Measurements from ENCODE around the gene PTPRE.

PTPRE gene

DNA sequence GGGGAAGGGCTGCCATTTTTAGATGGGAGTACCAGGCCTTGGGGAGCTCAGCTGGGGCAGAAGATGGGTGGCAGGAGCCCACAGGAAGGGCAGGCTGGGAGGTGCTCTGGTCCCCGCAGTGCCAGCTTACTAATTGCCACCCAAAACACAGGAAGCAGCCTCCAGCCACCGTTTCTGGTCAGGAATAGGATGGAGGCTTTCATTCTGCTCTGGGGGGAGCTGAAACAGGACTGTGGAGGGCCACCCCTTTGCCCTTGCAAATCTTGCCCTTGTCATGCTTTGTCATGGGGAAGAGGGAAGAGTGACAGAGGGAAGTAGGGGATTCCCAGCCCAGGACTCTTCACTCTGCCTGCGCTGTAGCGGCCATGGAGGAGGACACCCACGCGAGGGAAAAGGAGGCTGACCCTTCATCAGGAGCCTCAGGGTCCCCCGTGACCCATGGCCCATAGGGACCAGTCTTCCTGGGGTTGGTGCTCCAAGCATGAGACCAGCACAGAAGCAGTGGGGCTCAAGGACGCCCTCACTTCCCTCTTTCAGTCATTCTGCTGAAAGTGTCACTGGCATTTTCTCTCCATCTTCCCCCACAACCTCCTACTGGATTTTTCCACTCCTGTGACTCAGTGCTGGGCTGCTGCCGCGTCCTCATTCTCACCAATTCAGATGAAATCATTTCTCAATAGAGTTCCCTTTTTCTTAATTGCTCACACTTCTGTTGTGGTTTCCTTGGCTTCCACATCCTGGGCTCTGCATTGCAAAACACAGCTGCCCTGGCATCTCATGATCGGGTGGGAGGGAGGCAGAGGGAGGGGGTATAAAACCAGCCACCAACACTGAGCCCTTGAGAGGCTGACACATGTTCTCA lies 157.4 kb downstream of the PTPRE start:
- DNase-seq, result peak; percentile 89

DNA sequence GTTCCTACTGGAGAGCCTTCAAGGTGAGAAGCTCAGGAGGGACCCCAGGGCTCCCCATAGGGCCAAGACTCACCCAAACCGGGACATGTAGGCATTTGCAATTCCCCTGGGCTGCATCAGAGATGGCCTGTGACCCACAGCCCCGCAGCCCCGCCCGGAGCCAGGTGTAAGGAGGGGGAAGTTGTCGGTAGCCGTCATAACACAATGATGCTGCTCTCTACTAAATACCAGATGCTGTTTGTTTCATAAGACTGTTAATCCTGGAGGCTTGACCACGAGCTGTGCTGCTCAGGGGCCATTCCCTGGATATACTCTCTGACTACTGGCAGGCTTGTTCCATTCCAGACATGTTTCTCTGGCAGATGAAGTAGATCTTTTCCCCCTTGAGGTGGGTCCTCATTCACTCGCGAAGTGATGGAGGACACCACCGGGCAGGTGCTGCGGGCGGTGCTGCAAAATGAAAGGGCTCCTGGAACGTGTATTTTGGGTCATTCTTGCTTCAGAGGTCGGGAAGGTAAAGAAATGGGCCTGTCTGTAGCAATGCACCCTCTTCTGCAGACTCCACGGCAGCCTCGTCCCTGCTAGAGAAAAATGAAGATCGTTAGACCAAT lies 158.2 kb downstream of the PTPRE start:
- no peak for DNase-seq

DNA sequence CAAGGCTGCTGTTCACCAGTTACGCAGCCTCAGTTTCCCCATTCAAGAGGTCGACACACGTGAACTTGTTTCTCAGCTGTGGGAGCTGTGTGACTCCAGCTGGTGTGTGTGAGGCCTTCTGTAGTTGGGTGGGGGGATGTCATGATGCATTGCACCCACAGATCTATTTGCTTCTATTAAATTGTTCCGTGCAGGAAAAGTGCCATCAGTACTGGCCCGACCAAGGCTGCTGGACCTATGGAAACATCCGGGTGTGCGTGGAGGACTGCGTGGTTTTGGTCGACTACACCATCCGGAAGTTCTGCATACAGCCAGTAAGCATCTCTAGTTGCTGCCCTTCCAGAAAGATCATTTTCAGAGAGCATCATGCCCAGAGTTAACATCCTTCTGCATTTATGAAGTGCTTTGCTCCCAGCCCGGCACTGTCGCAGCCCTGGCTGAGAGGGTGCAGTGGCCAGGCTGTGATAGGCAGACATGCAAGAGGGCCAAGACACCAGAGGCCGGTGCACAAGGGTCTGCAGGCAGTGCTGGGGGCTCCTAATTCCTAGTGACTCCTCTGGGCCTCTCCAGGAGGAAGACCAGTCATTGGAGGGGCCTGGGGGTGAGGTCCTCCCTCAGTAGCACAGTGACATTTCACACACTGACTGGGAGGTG lies 159.1 kb downstream of the PTPRE start:
- DNase-seq, result no peak

DNA sequence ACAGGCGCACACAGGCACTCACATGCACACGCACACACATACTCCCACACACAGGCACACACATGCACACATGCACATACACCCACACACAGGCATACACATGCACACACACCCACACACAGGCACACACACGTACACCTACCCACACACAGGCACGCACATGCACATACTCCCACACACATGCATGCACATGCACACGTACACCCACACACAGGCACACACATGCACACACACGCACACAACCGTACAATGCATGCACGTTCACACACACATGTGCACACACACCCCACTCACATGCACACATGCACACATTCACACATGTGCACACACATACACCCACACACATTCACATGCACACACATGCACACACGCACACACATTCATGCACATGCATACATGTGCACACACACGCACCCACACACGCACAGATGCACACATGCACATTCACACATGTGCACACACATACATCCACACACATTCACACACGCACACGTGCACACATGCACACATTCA lies 160.0 kb downstream of the PTPRE start:
- no peak for DNase-seq

DNA sequence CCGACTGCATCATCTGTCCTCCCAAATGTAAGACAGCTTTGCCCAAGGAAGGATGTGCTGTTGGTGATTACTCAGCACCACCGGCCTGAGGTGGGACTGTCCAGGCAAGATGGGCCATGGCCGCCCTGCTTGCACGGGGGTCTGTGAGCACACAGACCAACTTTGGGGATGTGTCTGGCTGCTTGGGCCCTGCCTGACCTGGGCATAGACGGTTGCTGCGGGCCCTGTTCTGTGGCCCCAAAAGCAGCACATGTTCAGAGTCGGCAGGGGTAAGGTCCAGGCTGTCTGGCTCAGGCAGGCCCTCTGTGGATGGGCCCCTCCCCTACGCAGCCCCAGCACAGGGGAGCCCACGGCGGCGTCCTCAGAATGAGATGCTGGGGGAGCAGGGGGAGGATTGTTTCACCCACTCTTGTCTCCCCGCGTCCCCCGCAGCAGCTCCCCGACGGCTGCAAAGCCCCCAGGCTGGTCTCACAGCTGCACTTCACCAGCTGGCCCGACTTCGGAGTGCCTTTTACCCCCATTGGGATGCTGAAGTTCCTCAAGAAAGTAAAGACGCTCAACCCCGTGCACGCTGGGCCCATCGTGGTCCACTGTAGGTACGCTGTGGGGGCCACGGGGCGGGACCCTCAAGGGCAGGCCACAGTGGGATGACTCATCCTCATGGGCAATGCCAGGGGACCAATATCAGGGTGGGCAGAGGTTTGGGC lies 160.9 kb downstream of the PTPRE start:
- DNase-seq, result no peak

DNA sequence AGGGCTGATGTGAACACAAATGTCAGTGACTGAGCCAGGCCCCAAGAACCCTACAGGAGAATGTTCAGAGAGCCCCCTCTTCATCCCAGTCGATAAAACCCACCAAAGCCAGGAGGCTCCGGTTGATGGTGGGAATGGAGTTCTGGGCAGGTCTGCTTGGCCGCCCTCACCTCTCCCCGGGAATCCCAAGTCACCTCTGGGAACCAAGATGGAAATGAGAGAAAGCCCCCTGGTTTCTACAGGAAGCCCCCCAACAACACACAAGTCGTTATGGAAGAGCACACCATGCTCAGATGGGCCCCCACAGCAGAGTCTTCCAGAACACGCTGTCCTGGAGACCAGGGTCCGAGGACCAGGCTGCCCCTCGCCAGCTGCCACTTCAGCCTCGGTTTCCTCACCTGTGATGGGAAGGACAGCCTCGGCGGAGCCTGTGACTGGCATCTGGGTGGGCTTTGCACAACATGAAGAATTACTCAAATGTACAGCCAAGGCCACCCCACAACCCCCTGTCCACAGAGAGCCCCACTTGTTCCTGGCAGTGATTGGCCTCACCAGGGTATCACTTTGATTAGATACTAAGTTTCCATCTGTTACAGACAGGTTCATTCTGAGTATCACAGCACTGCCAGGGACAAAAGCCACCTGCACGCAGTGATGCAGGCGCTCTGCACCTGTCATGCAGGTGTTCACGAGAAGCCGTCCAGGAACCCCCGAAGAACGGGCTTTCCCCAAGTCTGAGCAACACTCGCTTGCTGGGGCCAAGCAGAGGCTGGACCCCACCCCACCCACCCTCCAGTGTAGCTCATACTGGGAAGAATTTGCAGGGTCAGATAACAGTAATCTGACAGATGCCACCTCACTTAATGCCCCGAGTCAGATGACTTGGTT lies 161.7 kb downstream of the PTPRE start:
- no peak for DNase-seq

DNA sequence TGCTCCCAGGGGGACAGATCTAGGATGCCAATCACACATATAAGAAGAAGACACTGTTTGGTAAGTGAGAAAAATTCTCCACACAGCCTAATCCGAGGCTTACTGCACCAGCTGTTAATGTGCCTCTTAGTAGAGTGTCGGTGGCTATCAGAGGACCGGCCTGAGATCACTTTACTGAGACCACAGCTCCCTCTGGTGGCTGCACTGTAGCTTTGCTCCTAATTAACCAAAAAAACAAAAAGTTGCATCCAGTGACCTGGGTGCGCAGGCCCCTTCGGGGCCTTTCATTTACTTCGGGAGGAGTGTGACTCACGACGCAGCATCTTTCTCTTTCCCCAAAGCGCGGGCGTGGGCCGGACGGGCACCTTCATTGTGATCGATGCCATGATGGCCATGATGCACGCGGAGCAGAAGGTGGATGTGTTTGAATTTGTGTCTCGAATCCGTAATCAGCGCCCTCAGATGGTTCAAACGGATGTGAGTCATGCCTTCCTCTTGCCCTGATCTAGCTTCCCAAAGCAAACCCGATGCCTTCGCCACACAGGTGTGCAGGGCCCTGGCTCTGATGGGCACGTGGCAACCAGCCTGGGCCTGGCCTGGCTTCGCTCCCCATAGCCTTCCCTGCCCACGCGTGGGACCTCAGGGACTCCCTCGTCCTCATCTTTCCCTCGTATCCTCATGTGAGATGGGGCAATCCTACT lies 162.6 kb downstream of the PTPRE start:
- DNase-seq, result peak; percentile 76

DNA sequence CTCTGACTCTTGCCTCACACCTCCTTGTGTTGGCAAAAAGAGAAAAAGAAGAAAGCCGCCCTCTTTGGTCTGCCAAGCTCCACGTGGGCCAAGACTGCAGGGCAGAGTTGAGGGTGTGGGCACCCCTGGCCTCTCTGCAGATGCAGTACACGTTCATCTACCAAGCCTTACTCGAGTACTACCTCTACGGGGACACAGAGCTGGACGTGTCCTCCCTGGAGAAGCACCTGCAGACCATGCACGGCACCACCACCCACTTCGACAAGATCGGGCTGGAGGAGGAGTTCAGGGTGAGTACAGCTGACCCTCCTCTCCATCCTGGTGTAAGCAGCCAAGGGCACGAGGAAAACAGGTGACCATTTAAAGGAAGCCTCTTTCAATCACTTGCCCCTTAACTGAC lies 163.3 kb downstream of the PTPRE start:
- no peak for DNase-seq

DNA sequence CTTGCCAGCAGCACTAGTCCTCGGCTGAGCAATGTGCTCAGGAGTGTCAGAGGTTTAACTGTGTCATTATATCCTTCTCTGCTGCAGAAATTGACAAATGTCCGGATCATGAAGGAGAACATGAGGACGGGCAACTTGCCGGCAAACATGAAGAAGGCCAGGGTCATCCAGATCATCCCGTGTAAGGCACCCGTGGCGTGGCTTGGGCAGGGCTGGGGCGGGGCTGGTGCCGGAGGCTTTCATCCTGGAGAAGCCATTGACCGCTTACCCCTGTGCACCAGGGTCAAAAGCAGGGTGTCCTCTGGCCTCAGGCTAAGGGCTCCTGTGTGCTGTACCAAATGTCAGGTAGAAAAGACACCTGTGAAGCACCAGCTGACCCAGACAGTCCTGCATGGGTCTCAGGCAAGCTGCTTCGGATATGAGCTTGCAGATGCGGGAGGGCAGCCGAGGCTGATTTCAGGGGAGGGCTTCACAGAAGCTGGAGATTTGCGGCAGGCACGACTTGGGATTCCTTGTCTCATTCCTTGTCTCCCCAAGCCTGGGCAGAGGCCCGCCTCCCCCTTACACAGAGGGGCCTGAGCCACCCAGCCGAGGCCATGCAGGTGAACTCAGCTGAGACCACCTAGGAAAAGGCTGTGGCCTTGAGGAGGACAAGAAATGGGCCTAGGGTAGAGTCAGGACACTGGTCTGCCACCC lies 164.0 kb downstream of the PTPRE start:
- DNase-seq, result no peak

DNA sequence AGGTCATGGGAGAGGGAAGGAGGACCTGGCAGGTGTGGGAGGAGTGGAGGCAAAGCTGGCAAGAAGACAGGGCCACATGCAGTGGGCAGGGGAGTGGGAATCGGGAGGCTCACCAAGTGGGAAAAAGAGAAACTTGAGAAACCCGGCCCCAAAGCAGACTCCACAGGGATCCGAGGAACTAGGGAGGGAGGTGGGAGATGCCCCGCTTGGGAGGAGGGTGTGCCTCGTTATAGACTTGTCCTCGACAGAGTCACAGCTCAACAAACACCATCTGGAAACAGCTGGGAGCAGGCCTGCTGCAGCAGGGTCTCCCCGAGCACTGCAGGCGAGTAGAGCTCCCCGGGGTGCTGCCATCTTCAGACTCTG lies 164.5 kb downstream of the PTPRE start:
- DNase-seq, result no peak

DNA sequence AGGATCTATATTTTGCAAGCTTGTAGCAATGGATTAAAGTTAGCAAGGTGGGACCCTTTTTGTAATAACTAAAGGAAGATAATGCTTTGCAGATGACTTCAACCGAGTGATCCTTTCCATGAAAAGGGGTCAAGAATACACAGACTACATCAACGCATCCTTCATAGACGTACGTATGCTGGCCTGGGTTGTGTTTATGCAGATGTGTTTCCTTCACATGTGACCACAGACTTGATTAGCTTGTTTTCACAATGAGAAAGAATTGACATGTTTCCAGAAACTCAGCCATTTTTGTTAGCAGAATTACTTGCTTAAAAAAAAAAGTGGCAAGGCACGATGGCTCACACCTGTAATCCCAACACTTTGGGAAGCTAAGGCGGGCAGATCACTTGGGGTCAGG lies 165.1 kb downstream of the PTPRE start:
- no peak for DNase-seq

DNA sequence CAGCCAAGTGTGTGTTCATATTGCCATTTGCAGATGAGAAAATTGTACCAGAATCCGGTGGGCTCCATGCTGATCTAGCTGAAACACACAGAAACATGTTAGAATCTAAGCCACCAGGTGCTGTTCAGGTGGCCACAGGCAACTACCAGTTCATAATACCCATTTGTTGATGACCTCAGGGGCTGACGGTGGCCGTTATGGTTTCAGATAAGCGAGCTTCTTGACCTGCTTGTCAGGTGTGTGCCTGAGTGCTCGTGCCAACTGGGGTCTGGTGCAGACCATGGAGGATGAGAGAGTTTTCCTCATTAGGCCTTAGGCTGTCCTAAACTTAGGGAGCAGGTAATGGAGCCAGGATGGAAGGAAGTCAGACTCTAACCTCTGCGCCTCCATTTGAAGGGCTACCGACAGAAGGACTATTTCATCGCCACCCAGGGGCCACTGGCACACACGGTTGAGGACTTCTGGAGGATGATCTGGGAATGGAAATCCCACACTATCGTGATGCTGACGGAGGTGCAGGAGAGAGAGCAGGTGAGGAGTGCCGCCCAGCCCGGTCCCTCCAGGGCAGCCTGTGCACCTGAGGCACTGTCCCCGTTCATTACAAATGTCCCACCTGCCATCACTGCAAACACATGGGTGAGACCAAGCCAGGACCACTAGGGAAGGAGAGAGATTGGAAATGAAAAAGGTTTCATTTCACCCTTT lies 166.2 kb downstream of the PTPRE start:
- DNase-seq, result no peak

DNA sequence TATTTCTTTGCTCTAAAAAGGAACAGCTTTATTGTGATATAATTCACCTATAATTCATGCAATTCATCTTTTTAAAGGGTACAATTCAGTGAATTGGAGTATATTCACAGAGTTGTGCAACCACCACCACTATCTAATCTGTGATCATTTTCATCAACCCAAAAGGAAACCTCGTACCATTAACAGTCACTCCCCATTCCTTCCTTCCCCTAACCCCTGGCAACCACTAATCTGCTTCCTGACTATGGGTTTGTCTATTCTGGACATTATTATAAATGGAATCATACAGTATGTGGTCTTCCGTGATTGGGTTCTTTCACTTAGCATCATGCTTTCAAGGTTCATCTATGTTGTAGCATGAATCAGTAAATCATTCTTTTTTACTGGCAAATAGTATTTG lies 167.0 kb downstream of the PTPRE start:
- DNase-seq, result no peak

DNA sequence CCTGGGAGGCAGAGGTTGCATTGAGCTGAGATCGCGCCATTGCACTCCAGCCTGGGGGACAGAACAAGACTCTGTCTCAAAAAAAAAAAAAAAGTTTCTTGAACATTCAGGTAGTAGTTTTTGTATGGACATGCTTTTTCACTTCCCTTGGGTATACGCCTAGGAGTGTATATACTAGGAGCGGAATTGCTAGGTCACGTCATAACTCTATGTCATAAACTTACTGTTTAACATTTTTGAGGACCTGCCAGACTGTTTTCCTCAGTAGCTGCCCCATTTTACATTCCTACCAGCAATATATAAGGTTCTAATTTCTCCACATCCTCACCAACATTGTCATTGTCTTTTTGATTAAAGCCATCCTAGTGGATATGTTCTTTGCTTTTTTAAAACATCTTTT lies 167.7 kb downstream of the PTPRE start:
- DNase-seq, result no peak

DNA sequence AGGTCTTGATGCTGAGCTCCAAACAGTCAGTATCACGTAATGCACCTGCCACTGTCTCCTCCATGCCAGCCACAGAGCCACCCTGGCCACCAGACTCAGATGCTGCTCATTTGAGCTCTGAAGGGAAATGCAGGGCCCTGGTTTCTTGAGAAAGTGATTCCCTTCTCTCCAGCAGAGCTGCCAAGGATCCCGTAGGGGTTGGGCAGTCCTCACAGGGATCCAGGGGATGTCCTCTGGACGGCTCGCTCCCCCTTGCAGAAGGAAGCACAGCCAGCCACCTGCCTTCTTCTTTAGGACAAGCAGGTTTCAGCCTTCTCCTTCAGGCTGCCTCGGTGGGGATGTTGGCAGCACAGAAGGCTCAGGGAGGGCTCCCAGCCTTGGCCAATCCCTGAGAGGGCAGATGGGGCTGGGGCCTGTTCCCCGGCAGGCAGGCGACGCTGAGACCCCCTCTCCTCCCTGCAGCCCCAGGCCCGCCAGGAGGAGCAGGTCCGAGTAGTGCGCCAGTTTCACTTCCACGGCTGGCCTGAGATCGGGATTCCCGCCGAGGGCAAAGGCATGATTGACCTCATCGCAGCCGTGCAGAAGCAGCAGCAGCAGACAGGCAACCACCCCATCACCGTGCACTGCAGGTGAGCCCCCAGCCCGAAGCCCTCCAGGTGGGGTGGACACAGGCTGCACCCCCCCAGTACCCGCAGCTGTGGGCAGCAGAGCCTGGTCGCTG lies 170.4 kb downstream of the PTPRE start:
- DNase-seq, result no peak

DNA sequence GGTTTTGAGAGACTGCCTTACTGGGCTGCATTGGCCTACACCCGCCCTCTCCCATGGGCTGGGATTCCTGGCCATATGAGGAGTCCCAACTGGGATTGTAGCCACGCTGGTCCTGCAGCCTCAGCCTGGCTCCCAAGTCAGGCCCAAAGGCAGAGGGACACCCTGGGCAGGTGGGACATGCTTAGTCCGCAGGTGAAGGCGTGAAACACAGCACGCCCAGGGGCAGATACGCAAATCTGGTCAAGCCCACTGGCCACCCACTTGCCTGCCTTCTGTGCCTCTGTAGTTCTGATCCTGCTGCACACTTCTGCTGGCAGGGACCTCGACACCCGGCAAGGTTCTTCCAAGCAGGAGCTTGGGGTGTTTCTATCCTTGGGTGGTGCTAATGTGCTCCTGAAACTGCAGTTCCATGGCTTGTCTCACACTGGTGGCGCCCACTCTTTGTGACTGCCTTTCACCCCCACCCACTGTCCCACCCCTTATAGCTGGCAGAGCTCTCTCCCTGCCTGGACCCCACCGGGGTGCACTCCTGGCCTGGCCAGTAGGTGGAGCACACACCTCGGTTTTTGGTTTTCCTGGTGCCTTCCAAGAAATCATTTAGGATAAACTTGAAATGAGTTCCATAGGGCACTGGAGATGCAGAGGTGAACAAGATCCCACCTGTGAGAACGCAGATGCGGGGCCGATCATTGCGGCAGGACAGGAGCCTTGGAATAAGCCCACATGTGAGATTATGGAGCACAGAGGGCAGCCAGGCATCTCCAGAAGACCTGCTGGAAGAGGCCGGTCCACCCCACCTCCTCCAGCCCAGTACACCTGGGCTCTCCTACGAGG lies 171.4 kb downstream of the PTPRE start:
- DNase-seq, result no peak

DNA sequence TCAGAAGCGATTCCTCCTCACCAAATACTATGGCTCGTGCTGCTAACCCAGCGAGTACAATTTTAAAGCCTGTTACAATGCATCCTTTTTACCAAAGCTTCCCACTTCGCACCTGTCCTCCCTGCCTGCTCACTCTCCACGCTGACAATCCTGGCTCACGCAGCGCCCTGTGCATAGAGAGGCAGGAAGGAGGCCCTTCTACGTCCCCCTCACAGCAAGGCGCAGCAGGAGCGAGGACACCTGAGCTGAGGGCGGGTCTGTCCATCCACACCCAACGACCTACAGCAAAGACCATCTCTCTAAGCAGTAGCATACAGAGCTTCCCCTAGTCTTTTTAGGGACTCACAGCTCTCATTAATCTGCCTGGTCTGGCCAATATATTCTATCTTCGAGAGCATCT lies 173.3 kb downstream of the PTPRE start:
- DNase-seq, result no peak

DNA sequence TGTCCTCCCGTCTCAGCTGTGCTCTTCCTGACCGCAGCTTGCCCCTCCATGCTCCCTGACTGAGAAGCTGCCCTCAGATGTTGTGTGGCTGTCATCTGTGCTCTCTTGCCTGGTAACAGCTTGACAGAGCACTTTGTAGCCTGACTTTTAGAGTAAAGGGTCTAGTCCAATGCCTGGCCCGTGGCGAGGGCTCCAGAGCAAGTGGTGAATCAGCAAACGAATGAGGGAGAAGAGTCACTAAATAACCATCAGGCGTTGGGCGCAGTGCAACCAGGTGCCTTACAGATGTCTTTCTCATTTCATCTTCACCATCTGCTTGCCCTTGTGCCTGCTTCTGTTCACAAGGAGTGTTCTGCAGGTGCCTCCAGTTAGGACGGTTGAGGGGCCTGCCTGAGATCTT lies 173.7 kb downstream of the PTPRE start:
- DNase-seq, result no peak

DNA sequence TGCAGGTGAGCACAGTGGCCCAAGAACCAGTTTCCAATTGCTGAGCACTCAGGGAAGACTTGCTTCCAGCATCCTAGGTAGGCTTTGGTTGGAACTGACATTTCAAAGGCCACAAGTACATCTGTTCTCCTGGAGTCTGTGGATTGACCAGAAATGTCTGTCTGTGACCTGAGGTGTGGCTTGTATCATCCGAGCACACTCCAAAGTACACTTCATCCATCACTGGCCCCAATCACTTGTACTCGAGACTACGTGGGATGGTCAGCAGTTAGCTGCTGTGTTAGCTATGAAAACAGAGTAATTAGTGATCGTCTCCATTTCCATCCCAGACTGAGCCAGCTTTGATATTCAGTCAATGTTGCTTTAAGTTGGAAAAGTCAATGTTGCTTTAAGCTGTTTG lies 174.3 kb downstream of the PTPRE start:
- no peak for DNase-seq
